Naive thymus-derived CD8-positive, alpha-beta T cell (primary cell): Measurements from ENCODE around the gene PHF20. TPM values are rescaled to one million over a fixed set of nuclear protein-coding genes. Genes with fewer than 3 reads are reported as not detected.

Experiments used
- ATAC-seq, 2 donors: fragments of 150-1000 bp; cut with Tn5 transposase in 1 of 2; sonication (Bioruptor Pico), chemical (Tn5 transposase) in 1 of 2; 1 replicate in 1 of 2; 2 replicates in 1 of 2; pipeline ENCODE4 v1.10.0; 2021; ENCODE audit warnings: mild to moderate bottlenecking in 2 of 2, moderate library complexity in 2 of 2
- POLR2A ChIA-PET: fragments of 350-600 bp; sonication (Branson Sonifier 250); formaldehyde crosslinking; loops from one replicate; lab custom pipeline; 2021; ENCODE audit warnings: antibody characterized with exemption; lab: Charles Lee
- DNase-seq, 10 donors: peaks; one replicate each; pipeline versions ENCODE4 v3.0.0 to v3.0.0-alpha.2; 2020 to 2022
- H3K27ac Mint-ChIP-seq, 10 donors: one replicate each; pipeline ENCODE4 v1.8.0; 2020 to 2022; ENCODE audit warnings: mild to moderate bottlenecking in 10 of 10, mixed read lengths in 10 of 10, moderate library complexity in 4 of 10, inconsistent platforms in 1 of 10
- H3K27me3 Mint-ChIP-seq, 5 donors: one replicate each; pipeline ENCODE4 v1.8.0; 2021 to 2022; ENCODE audit warnings: mixed read lengths in 5 of 5
- H3K36me3 Mint-ChIP-seq, 3 donors: one replicate each; pipeline ENCODE4 v1.8.0; 2020 to 2022; ENCODE audit warnings: mixed read lengths in 3 of 3, mild to moderate bottlenecking in 2 of 3, inconsistent platforms in 1 of 3
- H3K4me1 Mint-ChIP-seq, 4 donors: one replicate each; pipeline ENCODE4 v1.8.0; 2021 to 2022; ENCODE audit warnings: mixed read lengths in 4 of 4
- H3K4me3 Mint-ChIP-seq, 10 donors: one replicate each; pipeline ENCODE4 v1.8.0; 2020 to 2022; ENCODE audit warnings: mild to moderate bottlenecking in 10 of 10, mixed read lengths in 10 of 10, moderate library complexity in 6 of 10, inconsistent platforms in 1 of 10
- H3K9me3 Mint-ChIP-seq, 9 donors: one replicate each; pipeline ENCODE4 v1.8.0; 2020 to 2022; ENCODE audit warnings: mixed read lengths in 9 of 9, mild to moderate bottlenecking in 3 of 9, inconsistent platforms in 1 of 9, moderate library complexity in 1 of 9
- polyA plus RNA-seq, 3 donors: library from polyadenylated mRNA; unstranded; fragments of 300-500 nt; fragmentation: Illumina TruSeq; gene quantifications; one replicate each; pipeline ENCODE4 v1.2.3, GENCODE V29; 2021
- total RNA-seq, 8 experiments: library from RNA in 2 of 8; stranded (reverse) in 2 of 8; gene quantifications; one replicate each; pipeline ENCODE4 v1.2.3 and lab custom pipeline; 2021 to 2026

Gene PHF20
- total and polyA plus RNA-seq, 5 experiments from 2014 or later, result 79.0 to 135 (median 114) TPM

GRCh38 chr20:35731862-35732643 is 39.8 kb upstream of the PHF20 start:
- peaks cover 10 to 96% (median 35%) of the 10 kb centered on the region in 3 donors for H3K36me3 Mint-ChIP-seq
- POLR2A ChIA-PET, result interaction anchor here (1.7 to 1.8 kb wide), 2 partner anchors 10 kb away, joined by 8 read pairs; partner anchors contain the start of gene RBM39

GRCh38 chr20:35732644-35732982 is 39.2 kb upstream of the PHF20 start:
- Mint-ChIP-seq H3K4me3 (peak overlapping the region in 9 of 10 donors; percentile 8 to 75 (median 62)), H3K36me3 (peaks cover 10 to 96% (median 37%) of the 10 kb centered on the region in 3 donors), H3K4me1 (peaks cover 15 to 77% (median 61%) of the 10 kb centered on the region in 4 donors), H3K9me3 (no peaks in the 10 kb centered on the region), H3K27me3 (no peaks in the 10 kb centered on the region), H3K27ac (peak overlapping the region in 6 of 10 donors; percentile 33 to 80 (median 58))
- DNase-seq, result no peak
- POLR2A ChIA-PET, result interaction anchor here (1.7 kb wide), 1 partner anchor 10 kb away, joined by 8 read pairs; the partner anchor contains the start of gene RBM39
- ATAC-seq, result no peak

More at GRCh38 chr20:35731862-35732643, 39.8 kb upstream of the PHF20 start:
- H3K27ac Mint-ChIP-seq, result peak overlapping the region in 8 of 10 donors; percentile 8 to 87 (median 62)
- DNase-seq (peak in 1 of 10 donors; percentile 2), ATAC-seq (no peak)
- no peaks in the 10 kb centered on the region for H3K9me3 Mint-ChIP-seq
- H3K4me3 Mint-ChIP-seq, result peak overlapping the region; percentile 24 to 74 (median 38)
- no peaks in the 10 kb centered on the region for H3K27me3 Mint-ChIP-seq
- peaks cover 15 to 74% (median 59%) of the 10 kb centered on the region in 4 donors for H3K4me1 Mint-ChIP-seq

- no peak for ATAC-seq
- Mint-ChIP-seq H3K36me3 (peaks cover 18 to 97% (median 51%) of the 10 kb centered on the region in 3 donors), H3K27ac (peak overlapping the region in 9 of 10 donors; percentile 14 to 79 (median 51)), H3K27me3 (no peaks in the 10 kb centered on the region), H3K9me3 (no peaks in the 10 kb centered on the region), H3K4me1 (peaks cover 23 to 90% (median 72%) of the 10 kb centered on the region in 4 donors), H3K4me3 (peak overlapping the region; percentile 9 to 75 (median 64))
- peak in 1 of 10 donors; percentile 2 for DNase-seq
- POLR2A ChIA-PET, result interaction anchor here (0.9 to 1.7 kb wide), 2 partner anchors 38 to 43 kb away, joined by 3 to 5 read pairs; no protein-coding TSS in a partner anchor
Observed at GRCh38 chr20:35734374-35734773, 37.4 kb upstream of the PHF20 start.

- DNase-seq (no peak), ATAC-seq (no peak)
- Mint-ChIP-seq H3K27me3 (no peaks in the 10 kb centered on the region), H3K4me1 (peaks cover 24 to 90% (median 72%) of the 10 kb centered on the region in 4 donors), H3K9me3 (no peaks in the 10 kb centered on the region), H3K36me3 (peaks cover 24 to 97% (median 54%) of the 10 kb centered on the region in 3 donors), H3K27ac (peak overlapping the region in 8 of 10 donors; percentile 19 to 81 (median 59)), H3K4me3 (peak overlapping the region; percentile 9 to 77 (median 68))
- POLR2A ChIA-PET, result interaction anchor here (0.6 to 1.7 kb wide), 3 partner anchors 9 to 71 kb away, joined by 3 to 5 read pairs (median 5); no protein-coding TSS in a partner anchor
Observed at GRCh38 chr20:35734777-35735649, 36.8 kb upstream of the PHF20 start.

- Mint-ChIP-seq H3K4me3 (peak overlapping the region; percentile 38 to 82 (median 68)), H3K36me3 (peaks cover 31 to 95% (median 58%) of the 10 kb centered on the region in 3 donors), H3K9me3 (no peaks in the 10 kb centered on the region), H3K27ac (peak overlapping the region in 8 of 10 donors; percentile 7 to 83 (median 61)), H3K27me3 (no peaks in the 10 kb centered on the region), H3K4me1 (peaks cover 27 to 88% (median 69%) of the 10 kb centered on the region in 4 donors)
- DNase-seq, result peak in 1 of 10 donors; percentile 9
- peak; percentile 16 to 26 for ATAC-seq
- POLR2A ChIA-PET, result interaction anchor here (0.6 to 1.7 kb wide), 4 partner anchors 10 to 1971 kb away, joined by 3 to 5 read pairs (median 4); no protein-coding TSS in a partner anchor
Observed at GRCh38 chr20:35735826-35736470, 35.9 kb upstream of the PHF20 start.

- DNase-seq, result no peak
- Mint-ChIP-seq H3K4me1 (peaks cover 31 to 73% (median 66%) of the 10 kb centered on the region in 4 donors), H3K27ac (peak overlapping the region in 9 of 10 donors; percentile 61 to 98 (median 81)), H3K36me3 (peaks cover 35 to 85% (median 59%) of the 10 kb centered on the region in 3 donors), H3K27me3 (no peaks in the 10 kb centered on the region), H3K9me3 (no peaks in the 10 kb centered on the region), H3K4me3 (peak overlapping the region; percentile 64 to 93 (median 80))
- POLR2A ChIA-PET, result interaction anchor here (0.7 to 11.0 kb wide), 3 partner anchors 9 to 767 kb away, joined by 4 to 684 read pairs (median 4); partner anchors contain the start of gene PHF20
- no peak for ATAC-seq
Observed at GRCh38 chr20:35737865-35738333, 33.9 kb upstream of the PHF20 start.

- Mint-ChIP-seq H3K9me3 (no peaks in the 10 kb centered on the region), H3K27me3 (no peaks in the 10 kb centered on the region), H3K36me3 (peaks cover 35 to 78% (median 54%) of the 10 kb centered on the region in 3 donors), H3K4me1 (peaks cover 34 to 73% (median 66%) of the 10 kb centered on the region in 4 donors), H3K27ac (peak overlapping the region; percentile 0 to 98 (median 80)), H3K4me3 (peak overlapping the region; percentile 64 to 93 (median 80))
- ATAC-seq (no peak), DNase-seq (peak in 1 of 10 donors; percentile 5)
- POLR2A ChIA-PET, result interaction anchor here (0.5 to 11.0 kb wide), 4 partner anchors 10 to 143 kb away, joined by 3 to 684 read pairs (median 4); partner anchors contain the start of gene PHF20
Observed at GRCh38 chr20:35738410-35739179, 33.2 kb upstream of the PHF20 start.

- ATAC-seq (no peak), DNase-seq (peak in 2 of 10 donors; percentile 31 to 47)
- POLR2A ChIA-PET, result interaction anchor here (0.5 to 11.0 kb wide), 10 partner anchors 12 to 248 kb away, joined by 3 to 684 read pairs (median 4); partner anchors contain the start of genes CPNE1, NFS1, PHF20 and RBM12
- H3K4me1 Mint-ChIP-seq, result peaks cover 32 to 73% (median 65%) of the 10 kb centered on the region in 4 donors
- peaks cover 31 to 69% (median 48%) of the 10 kb centered on the region in 3 donors for H3K36me3 Mint-ChIP-seq
- H3K27ac Mint-ChIP-seq, result peak overlapping the region; percentile 70 to 100 (median 94)
- H3K27me3 Mint-ChIP-seq, result no peaks in the 10 kb centered on the region
- H3K9me3 Mint-ChIP-seq, result no peaks in the 10 kb centered on the region
- peak overlapping the region; percentile 93 to 100 (median 99) for H3K4me3 Mint-ChIP-seq
Observed at GRCh38 chr20:35739294-35740163, 32.3 kb upstream of the PHF20 start.

GRCh38 chr20:35741892-35742740 is 29.7 kb upstream of the PHF20 start, which contains the start of gene RBM39:
Gene RBM39 (minus strand): TSS chr20:35742260. CDS start chr20:35740874, 1,386 bp downstream.
- peak within 1 kb of the TSS; percentile 98 to 100 (median 100) for H3K27ac Mint-ChIP-seq
- H3K4me3 Mint-ChIP-seq, result peak within 1 kb of the TSS; percentile 93 to 100 (median 99)
- no peaks in the 10 kb centered on the region for H3K9me3 Mint-ChIP-seq
- ATAC-seq (peak; percentile 81 to 85), DNase-seq (peak; percentile 93 to 100 (median 100))
- peaks cover 27 to 57% (median 50%) of the 10 kb centered on the region in 4 donors for H3K4me1 Mint-ChIP-seq
- H3K27me3 Mint-ChIP-seq, result no peaks in the 10 kb centered on the region
- POLR2A ChIA-PET, result interaction anchor here (0.6 to 11.0 kb wide), 56 partner anchors 9 to 1630 kb away, joined by 3 to 684 read pairs (median 5); partner anchors contain the start of genes CEP250, CPNE1, EDEM2 and EIF2S2
- H3K36me3 Mint-ChIP-seq, result peaks cover 25 to 44% (median 36%) of the 10 kb centered on the region in 3 donors
